PC-3 (cell line): ENCODE data around the gene MRPL41. TPM values are rescaled to one million over a fixed set of nuclear protein-coding genes. Genes with fewer than 3 reads are reported as not detected.
"Not testable (repeated sequence)": the region's sequence is repeated elsewhere in the genome, so short reads cannot be mapped to it uniquely, and the experiment has no call there.

Experiments
- ATAC-seq: fragments of 200-7000 bp; cut with Tn5 transposase; 2 replicates; pipeline ENCODE4 v1.9.1; 2020; ENCODE audit warnings: mild to moderate bottlenecking, moderate library complexity
- BruUV-seq: library from RNA; stranded (reverse); fragments of 400-500 nt; replicated peaks from 2 replicates; lab custom pipeline; 2021; lab: Mats Ljungman, UMichigan
- CTCF ChIA-PET: fragments of 300-600 bp; sonication (Branson Sonifier 250); formaldehyde crosslinking; loops from one replicate; lab custom pipeline; 2022; ENCODE audit warnings: antibody characterized with exemption; lab: Charles Lee
- POLR2A ChIA-PET: fragments of 300-600 bp; sonication (Branson Sonifier 250); formaldehyde crosslinking; loops from one replicate; lab custom pipeline; 2022; ENCODE audit warnings: antibody characterized with exemption; ENCODE audit not compliant: unreplicated experiment; lab: Charles Lee
- DNase-seq: peaks from one replicate; pipeline ENCODE4 v3.0.0-alpha.2; 2015
- H2AFZ ChIP-seq: fragments of 300-600 bp; sonication (generic); 2 replicates; pipeline ENCODE4 v1.6.0; 2016; ENCODE audit warnings: antibody characterized with exemption, low read length
- H3F3A ChIP-seq: fragments of 300-600 bp; sonication (generic); one replicate; pipeline ENCODE4 v1.6.0; 2017; ENCODE audit warnings: antibody characterized with exemption, low read length, control low read depth, mild to moderate bottlenecking; ENCODE audit not compliant: unreplicated experiment
- H3K27ac ChIP-seq: fragments of 300-600 bp; sonication (generic); 2 replicates; pipeline ENCODE4 v1.5.1; 2016; ENCODE audit warnings: mild to moderate bottlenecking, low read length
- H3K27me3 ChIP-seq: fragments of 300-600 bp; sonication (generic); 2 replicates; pipeline ENCODE4 v1.6.1; 2016; ENCODE audit warnings: low read length, mixed read lengths
- H3K36me3 ChIP-seq: fragments of 300-600 bp; sonication (generic); 2 replicates; pipeline ENCODE4 v1.6.1; 2016; ENCODE audit warnings: low read depth, mixed run types, low read length, mixed read lengths
- H3K4me1 ChIP-seq: fragments of 300-600 bp; sonication (generic); 2 replicates; pipeline ENCODE4 v1.5.1; 2016; ENCODE audit warnings: low read length; ENCODE audit not compliant: insufficient read depth
- H3K4me2 ChIP-seq: fragments of 300-600 bp; sonication (generic); 2 replicates; pipeline ENCODE4 v1.6.0; 2016; ENCODE audit warnings: low read length
- H3K4me3 ChIP-seq: fragments of 300-600 bp; sonication (generic); 2 replicates; pipeline ENCODE4 v1.5.1; 2016; ENCODE audit warnings: mild to moderate bottlenecking, low read length, mixed read lengths
- H3K79me2 ChIP-seq: fragments of 300-600 bp; sonication (generic); 2 replicates; pipeline ENCODE4 v1.6.1; 2017; ENCODE audit warnings: low read length, mixed read lengths
- H3K9ac ChIP-seq: fragments of 300-600 bp; sonication (generic); 2 replicates; pipeline ENCODE4 v1.6.0; 2016; ENCODE audit warnings: mild to moderate bottlenecking, low read length
- H3K9me2 ChIP-seq: fragments of 300-600 bp; sonication (generic); replicated peaks from 2 replicates; pipeline ENCODE4 v1.6.1; 2016; ENCODE audit warnings: mixed run types, low read length, mixed read lengths
- H3K9me3 ChIP-seq: fragments of 300-600 bp; sonication (generic); 2 replicates; pipeline ENCODE4 v1.6.1; 2016; ENCODE audit warnings: low read length, mixed read lengths
- H4K20me1 ChIP-seq: fragments of 300-600 bp; sonication (generic); 2 replicates; pipeline ENCODE4 v1.6.1; 2016; ENCODE audit warnings: low read length, mixed read lengths
- EZH2 ChIP-seq: fragments of 300-600 bp; sonication (generic); IDR thresholded peaks from one replicate; pipeline ENCODE4 v1.6.1; 2017; ENCODE audit warnings: antibody characterized with exemption, mild to moderate bottlenecking, low read length; ENCODE audit not compliant: unreplicated experiment
- EZH2phosphoT487 ChIP-seq: fragments of 300-600 bp; sonication (generic); IDR thresholded peaks from 2 replicates; pipeline ENCODE4 v1.6.1; 2018; ENCODE audit warnings: mild to moderate bottlenecking, antibody characterized with exemption, low read length, borderline replicate concordance
- intact Hi-C: fragments of 100-400 bp; cut with micrococcal nuclease; formaldehyde crosslinking; loops from 2 replicates; pipeline ENCODE4 v1.9.0; 2023
- total RNA-seq: library from RNA; depleted of rRNA; stranded (reverse); fragments of >200 nt; gene quantifications from 2 replicates; pipeline ENCODE4 v1.2.3, GENCODE V29; 2014
- TF ChIP-seq, protein P1 (sequence below): fragments of 300-600 bp; sonication (generic); conservative IDR thresholded peaks from 2 replicates; pipeline ENCODE4 v1.5.1; 2017; ENCODE audit warnings: antibody characterized with exemption, low read depth, mild to moderate bottlenecking, low read length

The MRPL41 gene
- total RNA-seq, 1 experiment from 2014 or later, result 159 TPM

DNA sequence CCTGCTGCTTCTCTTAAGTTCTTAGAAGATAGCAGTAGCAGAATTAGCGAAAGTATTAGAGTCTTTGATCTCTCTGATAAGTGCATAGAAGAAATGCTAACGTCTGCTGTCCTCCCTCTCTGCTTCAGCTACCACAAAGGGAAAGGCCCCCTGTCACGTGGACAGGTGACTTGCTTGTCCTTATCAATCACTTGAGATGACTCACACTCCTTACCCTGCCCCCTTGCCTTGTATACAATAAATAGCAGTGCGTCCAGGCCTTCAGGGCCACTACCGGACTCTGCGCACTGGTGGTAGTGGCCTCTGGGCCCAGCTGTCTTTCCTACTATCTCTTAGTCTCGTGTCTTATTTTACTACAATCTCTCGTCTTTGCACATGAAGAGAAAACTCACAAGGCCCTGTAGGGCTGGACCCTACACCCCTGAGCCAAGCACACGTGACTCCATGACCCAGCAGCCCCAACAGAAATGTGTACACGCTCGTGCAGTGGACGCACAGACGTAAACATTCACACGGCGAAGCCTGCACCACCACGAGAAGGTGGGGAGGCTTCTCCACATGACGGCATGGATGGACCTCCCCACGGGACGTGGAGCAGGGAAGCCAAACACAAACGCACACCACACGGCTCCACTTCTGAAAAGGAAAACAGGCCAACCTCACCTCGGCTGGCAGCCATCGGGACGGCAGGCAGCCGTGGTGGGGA lies 39.8 kb upstream of the MRPL41 start:
- Histone ChIP-seq H3K79me2 (no peaks in the 10 kb centered on the region), H3K4me3 (no peak overlapping the region), H3K9me3 (no peaks in the 10 kb centered on the region), H3K36me3 (no peaks in the 10 kb centered on the region), H3K27me3 (no peaks in the 10 kb centered on the region), H3K27ac (no peak overlapping the region), H2AFZ (no peak overlapping the region), H3K9me2 (no peaks in the 10 kb centered on the region), H3K4me1 (no peaks in the 10 kb centered on the region), H3K4me2 (no peak overlapping the region), H3F3A (no peaks in the 10 kb centered on the region), H4K20me1 (no peaks in the 10 kb centered on the region), H3K9ac (no peak overlapping the region)
- ChIA-PET POLR2A (no interaction called here), CTCF (no interaction called here)
- DNase-seq (no peak), ATAC-seq (no peak)
- BruUV-seq, result no TSS peak
- TF ChIP-seq, protein P1, sequence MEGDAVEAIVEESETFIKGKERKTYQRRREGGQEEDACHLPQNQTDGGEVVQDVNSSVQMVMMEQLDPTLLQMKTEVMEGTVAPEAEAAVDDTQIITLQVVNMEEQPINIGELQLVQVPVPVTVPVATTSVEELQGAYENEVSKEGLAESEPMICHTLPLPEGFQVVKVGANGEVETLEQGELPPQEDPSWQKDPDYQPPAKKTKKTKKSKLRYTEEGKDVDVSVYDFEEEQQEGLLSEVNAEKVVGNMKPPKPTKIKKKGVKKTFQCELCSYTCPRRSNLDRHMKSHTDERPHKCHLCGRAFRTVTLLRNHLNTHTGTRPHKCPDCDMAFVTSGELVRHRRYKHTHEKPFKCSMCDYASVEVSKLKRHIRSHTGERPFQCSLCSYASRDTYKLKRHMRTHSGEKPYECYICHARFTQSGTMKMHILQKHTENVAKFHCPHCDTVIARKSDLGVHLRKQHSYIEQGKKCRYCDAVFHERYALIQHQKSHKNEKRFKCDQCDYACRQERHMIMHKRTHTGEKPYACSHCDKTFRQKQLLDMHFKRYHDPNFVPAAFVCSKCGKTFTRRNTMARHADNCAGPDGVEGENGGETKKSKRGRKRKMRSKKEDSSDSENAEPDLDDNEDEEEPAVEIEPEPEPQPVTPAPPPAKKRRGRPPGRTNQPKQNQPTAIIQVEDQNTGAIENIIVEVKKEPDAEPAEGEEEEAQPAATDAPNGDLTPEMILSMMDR, result no peak
- TF ChIP-seq EZH2phosphoT487 (no peak), EZH2 (no peak)
- intact Hi-C loops, result no loop called here

DNA sequence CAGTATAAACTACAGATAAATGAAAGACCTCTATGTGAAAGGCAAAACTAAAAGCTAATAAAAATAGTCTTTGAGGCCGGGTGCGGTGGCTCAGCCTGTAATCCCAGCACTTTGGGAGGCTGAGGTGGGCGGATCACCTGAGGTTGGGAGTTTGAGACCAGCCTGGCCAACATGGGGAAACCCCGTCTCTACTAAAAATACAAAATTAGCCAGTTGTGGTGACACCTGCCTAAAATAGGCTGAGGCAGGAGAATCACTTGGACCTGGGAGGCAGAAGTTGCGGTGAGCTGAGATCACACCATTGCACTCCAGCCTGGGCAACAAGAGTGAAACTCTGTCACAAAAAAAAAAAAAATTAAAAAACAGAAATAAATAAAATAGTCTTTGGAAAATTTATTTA lies 38.5 kb upstream of the MRPL41 start:
- H3K27ac ChIP-seq, ATAC-seq, POLR2A ChIA-PET, H2AFZ ChIP-seq, H3K9ac ChIP-seq, H3K36me3 ChIP-seq, H3K4me2 ChIP-seq, intact Hi-C loops, H3K79me2 ChIP-seq, H3K9me2 ChIP-seq, DNase-seq, H4K20me1 ChIP-seq, H3K4me1 ChIP-seq, H3K27me3 ChIP-seq, H3K9me3 ChIP-seq, BruUV-seq, H3K4me3 ChIP-seq, H3F3A ChIP-seq: not testable (repeated sequence)
- CTCF ChIA-PET, result interaction anchor here (0.7 kb wide), 1 partner anchor 31 kb away, joined by 5 read pairs; no protein-coding TSS in a partner anchor

DNA sequence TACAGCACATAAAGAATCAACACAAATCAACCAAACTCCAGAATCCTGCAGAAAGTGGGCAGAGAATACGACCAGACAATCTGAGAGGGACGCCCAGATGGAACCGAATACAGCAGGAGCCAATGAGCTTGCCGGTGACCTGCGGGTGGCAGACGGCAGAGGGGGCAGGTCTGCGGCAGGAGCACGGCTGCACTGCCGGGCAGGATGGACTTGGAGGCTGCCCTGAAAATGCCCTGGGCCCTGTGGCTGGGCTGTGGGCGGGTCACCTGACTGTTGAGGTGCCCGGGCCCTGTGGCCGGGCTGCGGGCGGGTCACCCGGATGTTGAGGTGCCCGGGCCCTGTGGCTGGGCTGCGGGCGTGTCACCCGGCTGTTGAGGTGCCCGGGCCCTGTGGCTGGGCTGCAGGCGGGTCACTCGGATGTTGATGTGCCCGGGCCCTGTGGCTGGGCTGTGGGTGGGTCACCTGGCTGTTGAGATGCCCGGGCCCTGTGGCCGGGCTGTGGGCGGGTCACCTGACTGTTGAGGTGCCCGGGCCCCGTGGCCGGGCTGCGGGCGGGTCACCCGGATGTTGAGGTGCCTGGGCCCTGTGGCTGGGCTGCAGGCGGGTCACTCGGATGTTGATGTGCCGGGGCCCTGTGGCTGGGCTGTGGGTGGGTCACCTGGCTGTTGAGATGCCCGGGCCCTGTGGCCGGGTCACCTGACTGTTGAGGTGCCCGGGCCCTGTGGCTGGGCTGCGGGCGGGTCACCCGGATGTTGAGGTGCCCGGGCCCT lies 37.7 kb upstream of the MRPL41 start:
- intact Hi-C loops, BruUV-seq, H3K9me2 ChIP-seq, DNase-seq, H3K79me2 ChIP-seq, H2AFZ ChIP-seq, ATAC-seq, H3K9me3 ChIP-seq, H3K4me3 ChIP-seq, H3K27me3 ChIP-seq, H3K9ac ChIP-seq, H3K4me1 ChIP-seq, H3K4me2 ChIP-seq, POLR2A ChIA-PET, H4K20me1 ChIP-seq, H3K36me3 ChIP-seq, H3F3A ChIP-seq, H3K27ac ChIP-seq, CTCF ChIA-PET: not testable (repeated sequence)
